ENCODE measurements around the gene NKAIN2. TPM values are rescaled to one million over a fixed set of nuclear protein-coding genes. Genes with fewer than 3 reads are reported as not detected.

The NKAIN2 gene
- total RNA-seq, 1 experiment from 2014 or later = not detected

DNA sequence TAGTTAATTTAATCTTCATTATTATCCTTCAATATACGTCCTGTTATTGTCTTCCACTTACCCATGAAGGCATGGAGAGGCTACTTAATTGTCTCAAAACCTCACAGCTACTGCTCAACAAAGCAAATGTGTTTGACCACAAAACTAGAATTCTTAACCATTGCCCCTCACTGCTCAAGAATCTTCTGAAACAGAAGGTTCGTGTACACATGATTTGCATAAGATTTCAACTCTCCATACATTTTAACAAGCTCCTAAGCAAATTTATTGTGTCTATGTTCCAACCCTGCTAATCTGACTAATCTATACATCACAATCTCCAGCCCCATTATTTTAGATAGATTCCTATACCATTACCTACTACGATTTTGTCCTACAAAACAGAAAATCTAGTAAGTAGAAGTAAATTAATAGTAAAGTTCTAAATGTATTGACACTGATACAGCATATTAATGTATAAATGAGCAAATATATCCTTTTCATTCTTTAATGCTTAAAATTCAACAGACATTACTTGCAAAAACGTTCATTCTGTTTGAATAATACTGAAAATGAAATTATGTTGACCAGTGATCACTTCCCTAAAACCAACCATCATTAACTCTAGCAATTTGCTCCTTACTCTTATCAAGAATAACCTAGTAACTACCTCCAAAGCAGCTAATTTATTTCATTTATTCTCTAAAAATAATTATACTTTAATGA, 1068.8 kb downstream of the NKAIN2 start:
- Histone ChIP-seq H3K4me2 (ENCODE audit: low read length) (no peak overlapping the region), H3K4me1 (ENCODE audit: control insufficient read depth in 1 of 2, insufficient read depth in 2 of 2, low read length in 2 of 2) (no peaks in the 10 kb centered on the region), H3K9me2 (ENCODE audit: insufficient read depth) (no peaks in the 10 kb centered on the region), H3K79me2 (ENCODE audit: insufficient read depth, low read length) (no peaks in the 10 kb centered on the region), H3K9ac (ENCODE audit: low read length) (no peak overlapping the region), H3K9me3 (ENCODE audit: control insufficient read depth in 1 of 2, insufficient read depth in 1 of 2, low read depth in 1 of 2, low read length in 2 of 2) (no peaks in the 10 kb centered on the region), H4K20me1 (ENCODE audit: insufficient read depth) (no peaks in the 10 kb centered on the region), H3K27ac (ENCODE audit: low read depth, low read length) (no peak overlapping the region), H2AFZ (ENCODE audit: low read depth, low read length, poor library complexity, severe bottlenecking) (no peak overlapping the region), H3K36me3 (ENCODE audit: control insufficient read depth in 1 of 2, insufficient read depth in 2 of 2, low read length in 2 of 2) (no peaks in the 10 kb centered on the region), H3K4me3 (replicated peaks in 1 of 2; ENCODE audit: low read depth in 1 of 2, low read length in 2 of 2) (no peak overlapping the region), H3K27me3 (ENCODE audit: insufficient read depth, low read length) (0 out of 2 replicates have a peak, but pooled peaks cover 7% of the 10 kb centered on the region)
- ATAC-seq = no peak
- intact Hi-C loops (cut with micrococcal nuclease) = loop anchor here (5.0 kb wide), 1 partner anchor 895 kb away; no protein-coding TSS in a partner anchor
- CTCF ChIA-PET = interaction anchor here (2.4 kb wide), 1 partner anchor 242 kb away, joined by 9 read pairs; no protein-coding TSS in a partner anchor
- TF ChIP-seq, protein P1, sequence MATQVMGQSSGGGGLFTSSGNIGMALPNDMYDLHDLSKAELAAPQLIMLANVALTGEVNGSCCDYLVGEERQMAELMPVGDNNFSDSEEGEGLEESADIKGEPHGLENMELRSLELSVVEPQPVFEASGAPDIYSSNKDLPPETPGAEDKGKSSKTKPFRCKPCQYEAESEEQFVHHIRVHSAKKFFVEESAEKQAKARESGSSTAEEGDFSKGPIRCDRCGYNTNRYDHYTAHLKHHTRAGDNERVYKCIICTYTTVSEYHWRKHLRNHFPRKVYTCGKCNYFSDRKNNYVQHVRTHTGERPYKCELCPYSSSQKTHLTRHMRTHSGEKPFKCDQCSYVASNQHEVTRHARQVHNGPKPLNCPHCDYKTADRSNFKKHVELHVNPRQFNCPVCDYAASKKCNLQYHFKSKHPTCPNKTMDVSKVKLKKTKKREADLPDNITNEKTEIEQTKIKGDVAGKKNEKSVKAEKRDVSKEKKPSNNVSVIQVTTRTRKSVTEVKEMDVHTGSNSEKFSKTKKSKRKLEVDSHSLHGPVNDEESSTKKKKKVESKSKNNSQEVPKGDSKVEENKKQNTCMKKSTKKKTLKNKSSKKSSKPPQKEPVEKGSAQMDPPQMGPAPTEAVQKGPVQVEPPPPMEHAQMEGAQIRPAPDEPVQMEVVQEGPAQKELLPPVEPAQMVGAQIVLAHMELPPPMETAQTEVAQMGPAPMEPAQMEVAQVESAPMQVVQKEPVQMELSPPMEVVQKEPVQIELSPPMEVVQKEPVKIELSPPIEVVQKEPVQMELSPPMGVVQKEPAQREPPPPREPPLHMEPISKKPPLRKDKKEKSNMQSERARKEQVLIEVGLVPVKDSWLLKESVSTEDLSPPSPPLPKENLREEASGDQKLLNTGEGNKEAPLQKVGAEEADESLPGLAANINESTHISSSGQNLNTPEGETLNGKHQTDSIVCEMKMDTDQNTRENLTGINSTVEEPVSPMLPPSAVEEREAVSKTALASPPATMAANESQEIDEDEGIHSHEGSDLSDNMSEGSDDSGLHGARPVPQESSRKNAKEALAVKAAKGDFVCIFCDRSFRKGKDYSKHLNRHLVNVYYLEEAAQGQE (IDR thresholded peaks at IDR 0.05; ENCODE audit: low read depth) = no peak
- TF ChIP-seq YY1 (IDR thresholded peaks at IDR 0.05; ENCODE audit: extremely low read depth, insufficient replicate concordance, low read depth, low read length) = no peak
- TF ChIP-seq CEBPB (IDR thresholded peaks at IDR 0.05; ENCODE audit: low read depth) = no peak
- no peak for TF ChIP-seq SP1 (IDR thresholded peaks at IDR 0.05; ENCODE audit: low read depth)
- TF ChIP-seq, protein P2, sequence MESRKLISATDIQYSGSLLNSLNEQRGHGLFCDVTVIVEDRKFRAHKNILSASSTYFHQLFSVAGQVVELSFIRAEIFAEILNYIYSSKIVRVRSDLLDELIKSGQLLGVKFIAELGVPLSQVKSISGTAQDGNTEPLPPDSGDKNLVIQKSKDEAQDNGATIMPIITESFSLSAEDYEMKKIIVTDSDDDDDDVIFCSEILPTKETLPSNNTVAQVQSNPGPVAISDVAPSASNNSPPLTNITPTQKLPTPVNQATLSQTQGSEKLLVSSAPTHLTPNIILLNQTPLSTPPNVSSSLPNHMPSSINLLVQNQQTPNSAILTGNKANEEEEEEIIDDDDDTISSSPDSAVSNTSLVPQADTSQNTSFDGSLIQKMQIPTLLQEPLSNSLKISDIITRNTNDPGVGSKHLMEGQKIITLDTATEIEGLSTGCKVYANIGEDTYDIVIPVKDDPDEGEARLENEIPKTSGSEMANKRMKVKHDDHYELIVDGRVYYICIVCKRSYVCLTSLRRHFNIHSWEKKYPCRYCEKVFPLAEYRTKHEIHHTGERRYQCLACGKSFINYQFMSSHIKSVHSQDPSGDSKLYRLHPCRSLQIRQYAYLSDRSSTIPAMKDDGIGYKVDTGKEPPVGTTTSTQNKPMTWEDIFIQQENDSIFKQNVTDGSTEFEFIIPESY (IDR thresholded peaks at IDR 0.05; ENCODE audit: extremely low read depth, insufficient replicate concordance, low read length) = no peak
- no peak for TF ChIP-seq TCF7L2 (IDR thresholded peaks at IDR 0.05; ENCODE audit: borderline replicate concordance, extremely low read depth, insufficient read depth, insufficient read length)
- TF ChIP-seq ZNF274 (IDR thresholded peaks at IDR 0.05; ENCODE audit: low read depth, low read length) = no peak
- TF ChIP-seq EZH2 (IDR thresholded peaks at IDR 0.05) = no peak
- TF ChIP-seq JUND (IDR thresholded peaks at IDR 0.05) = no peak
- TF ChIP-seq SRF (IDR thresholded peaks at IDR 0.05; ENCODE audit: low read depth) = no peak
- TF ChIP-seq SIN3A (IDR thresholded peaks at IDR 0.05; ENCODE audit: low read depth) = no peak
- TF ChIP-seq FOSL1 (IDR thresholded peaks at IDR 0.05; ENCODE audit: low read depth) = no peak
- TF ChIP-seq RAD21 (IDR thresholded peaks at IDR 0.05; ENCODE audit: low read depth) = no peak
- TF ChIP-seq ZFX (IDR thresholded peaks at IDR 0.05) = no peak
- TF ChIP-seq, protein P3, sequence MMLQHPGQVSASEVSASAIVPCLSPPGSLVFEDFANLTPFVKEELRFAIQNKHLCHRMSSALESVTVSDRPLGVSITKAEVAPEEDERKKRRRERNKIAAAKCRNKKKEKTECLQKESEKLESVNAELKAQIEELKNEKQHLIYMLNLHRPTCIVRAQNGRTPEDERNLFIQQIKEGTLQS (IDR thresholded peaks at IDR 0.05) = no peak
- TF ChIP-seq, protein P4, sequence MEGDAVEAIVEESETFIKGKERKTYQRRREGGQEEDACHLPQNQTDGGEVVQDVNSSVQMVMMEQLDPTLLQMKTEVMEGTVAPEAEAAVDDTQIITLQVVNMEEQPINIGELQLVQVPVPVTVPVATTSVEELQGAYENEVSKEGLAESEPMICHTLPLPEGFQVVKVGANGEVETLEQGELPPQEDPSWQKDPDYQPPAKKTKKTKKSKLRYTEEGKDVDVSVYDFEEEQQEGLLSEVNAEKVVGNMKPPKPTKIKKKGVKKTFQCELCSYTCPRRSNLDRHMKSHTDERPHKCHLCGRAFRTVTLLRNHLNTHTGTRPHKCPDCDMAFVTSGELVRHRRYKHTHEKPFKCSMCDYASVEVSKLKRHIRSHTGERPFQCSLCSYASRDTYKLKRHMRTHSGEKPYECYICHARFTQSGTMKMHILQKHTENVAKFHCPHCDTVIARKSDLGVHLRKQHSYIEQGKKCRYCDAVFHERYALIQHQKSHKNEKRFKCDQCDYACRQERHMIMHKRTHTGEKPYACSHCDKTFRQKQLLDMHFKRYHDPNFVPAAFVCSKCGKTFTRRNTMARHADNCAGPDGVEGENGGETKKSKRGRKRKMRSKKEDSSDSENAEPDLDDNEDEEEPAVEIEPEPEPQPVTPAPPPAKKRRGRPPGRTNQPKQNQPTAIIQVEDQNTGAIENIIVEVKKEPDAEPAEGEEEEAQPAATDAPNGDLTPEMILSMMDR (IDR thresholded peaks at IDR 0.05 in 2 of 3, conservative IDR thresholded peaks at IDR 0.05 in 1 of 3; ENCODE audit: borderline replicate concordance in 1 of 3, insufficient read depth in 1 of 3, low read depth in 2 of 3, low read length in 2 of 3) = no peak
- TF ChIP-seq ELF1 (IDR thresholded peaks at IDR 0.05; ENCODE audit: borderline replicate concordance, low read depth) = no peak
- RAD21 ChIA-PET (ENCODE audit: low non-redundant PET in 1 of 2, low total read pairs in 2 of 2, uncharacterized antibody in 2 of 2, unreplicated experiment in 2 of 2) = no interaction called here
- BruUV-seq (replicated peaks) = no TSS peak
- POLR2A ChIA-PET = no interaction called here
- no peak for DNase-seq (ENCODE audit: low read depth, low spot score)
